Nephron (organoid): ENCODE results near the gene SCN4A.
"Not testable (repeated sequence)": the region's sequence is repeated elsewhere in the genome, so short reads cannot be mapped to it uniquely, and the experiment has no call there.

Experiments
- H3K27ac Mint-ChIP-seq, 3 experiments: 2 replicates each; pipeline ENCODE4 v1.8.0; 2020; ENCODE audit warnings: mixed read lengths in 3 of 3, mild to moderate bottlenecking in 2 of 3, moderate library complexity in 1 of 3
- H3K27me3 Mint-ChIP-seq: 2 replicates; pipeline ENCODE4 v1.8.0; 2021; ENCODE audit warnings: low read depth, mild to moderate bottlenecking, moderate library complexity, mixed read lengths
- H3K36me3 Mint-ChIP-seq: 2 replicates; pipeline ENCODE4 v1.8.0; 2020; ENCODE audit warnings: low read depth, mixed read lengths
- H3K4me1 Mint-ChIP-seq: 2 replicates; pipeline ENCODE4 v1.8.0; 2020; ENCODE audit warnings: mixed read lengths
- H3K4me3 Mint-ChIP-seq, 3 experiments: 2 replicates each; pipeline ENCODE4 v1.8.0; 2020; ENCODE audit warnings: mild to moderate bottlenecking in 3 of 3, mixed read lengths in 3 of 3, moderate library complexity in 2 of 3
- H3K9me3 Mint-ChIP-seq: 2 replicates; pipeline ENCODE4 v1.8.0; 2020; ENCODE audit warnings: mixed read lengths
- CTCF ChIP-seq, 3 experiments: fragments of 200-600 bp; sonication (generic); IDR thresholded peaks; one replicate each; pipeline ENCODE4 v1.5.0; 2021; ENCODE audit warnings: antibody characterized with exemption in 3 of 3; ENCODE audit not compliant: unreplicated experiment in 3 of 3

The SCN4A gene

GRCh38 chr17:63972796-63973195 lies at the start of gene SCN4A:
Gene SCN4A (minus strand): TSS chr17:63972918. CDS start chr17:63972841, 77 bp downstream.
- peaks cover 15% of the 10 kb centered on the region for H3K27me3 Mint-ChIP-seq
- no peak within 1 kb of the TSS for H3K27ac Mint-ChIP-seq
- no peak for TF ChIP-seq CTCF (IDR thresholded peaks at IDR 0.05; ENCODE audit: unreplicated experiment in 3 of 3)
- H3K4me1 Mint-ChIP-seq, result peaks cover 12% of the 10 kb centered on the region
- no peak within 1 kb of the TSS for H3K4me3 Mint-ChIP-seq
- H3K36me3 Mint-ChIP-seq, result no peaks in the 10 kb centered on the region
- no peaks in the 10 kb centered on the region for H3K9me3 Mint-ChIP-seq

DNA sequence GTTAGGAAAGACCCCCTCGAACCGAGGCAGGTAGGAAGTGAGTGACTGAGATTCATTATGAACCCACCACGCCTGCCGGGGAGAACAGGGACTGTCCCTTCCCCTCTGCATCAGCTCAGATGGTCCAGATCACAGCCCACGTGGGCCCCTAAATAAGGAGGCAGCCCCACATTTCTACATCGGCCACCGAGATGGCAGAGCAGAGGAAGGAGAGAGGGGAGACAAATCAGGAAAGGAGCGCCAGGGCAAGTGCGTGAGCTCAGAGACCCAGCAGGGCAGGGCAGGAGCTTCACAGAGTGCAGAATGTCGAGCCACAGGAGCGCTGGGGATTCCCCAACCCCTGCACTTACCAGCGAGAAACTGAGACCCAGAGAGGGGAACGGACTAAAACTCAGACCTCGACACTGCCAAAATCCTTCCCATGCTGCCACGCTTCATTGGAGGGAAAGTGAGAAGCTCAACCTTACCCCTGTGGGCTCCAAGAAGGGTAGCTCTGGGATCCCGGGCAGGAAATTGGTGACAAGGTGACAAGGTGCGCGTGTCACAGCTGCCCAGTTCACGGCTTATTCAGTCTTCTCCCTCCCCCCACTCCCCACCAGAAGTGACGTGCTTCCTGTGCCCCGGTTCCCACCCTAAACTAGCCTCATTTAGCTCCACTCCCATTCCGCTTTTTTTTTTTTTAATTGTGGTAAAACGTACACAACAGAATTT lies 47.5 kb upstream of the SCN4A start, which contains the start of gene ICAM2:
ICAM2 (minus strand) TSS at position 578 of the 711 bp plus-strand sequence. CDS start 13,942 bp downstream, outside the sequence.
- no peaks in the 10 kb centered on the region for H3K4me1 Mint-ChIP-seq
- no peak for TF ChIP-seq CTCF (IDR thresholded peaks at IDR 0.05; ENCODE audit: unreplicated experiment in 3 of 3)
- H3K27me3 Mint-ChIP-seq, result no peaks in the 10 kb centered on the region
- H3K9me3 Mint-ChIP-seq, result no peaks in the 10 kb centered on the region
- no peaks in the 10 kb centered on the region for H3K36me3 Mint-ChIP-seq
- H3K4me3 Mint-ChIP-seq, result peak within 1 kb of the TSS in 1 of 3 experiments; percentile 6
- H3K27ac Mint-ChIP-seq, result no peak within 1 kb of the TSS

- H3K27ac Mint-ChIP-seq, H3K9me3 Mint-ChIP-seq, H3K36me3 Mint-ChIP-seq, H3K4me1 Mint-ChIP-seq, H3K4me3 Mint-ChIP-seq, H3K27me3 Mint-ChIP-seq: not testable (repeated sequence)
Measured at GRCh38 chr17:64019551-64019961, 46.8 kb upstream of the SCN4A start.

- peak in 1 of 3 experiments; percentile 21 for TF ChIP-seq CTCF (IDR thresholded peaks at IDR 0.05; ENCODE audit: unreplicated experiment in 3 of 3)
- no peaks in the 10 kb centered on the region for H3K27me3 Mint-ChIP-seq
- H3K4me3 Mint-ChIP-seq, result no peak overlapping the region
- H3K4me1 Mint-ChIP-seq, result no peaks in the 10 kb centered on the region
- no peaks in the 10 kb centered on the region for H3K9me3 Mint-ChIP-seq
- no peak overlapping the region for H3K27ac Mint-ChIP-seq
- H3K36me3 Mint-ChIP-seq, result no peaks in the 10 kb centered on the region
Measured at GRCh38 chr17:64017381-64017980, 44.8 kb upstream of the SCN4A start.

DNA sequence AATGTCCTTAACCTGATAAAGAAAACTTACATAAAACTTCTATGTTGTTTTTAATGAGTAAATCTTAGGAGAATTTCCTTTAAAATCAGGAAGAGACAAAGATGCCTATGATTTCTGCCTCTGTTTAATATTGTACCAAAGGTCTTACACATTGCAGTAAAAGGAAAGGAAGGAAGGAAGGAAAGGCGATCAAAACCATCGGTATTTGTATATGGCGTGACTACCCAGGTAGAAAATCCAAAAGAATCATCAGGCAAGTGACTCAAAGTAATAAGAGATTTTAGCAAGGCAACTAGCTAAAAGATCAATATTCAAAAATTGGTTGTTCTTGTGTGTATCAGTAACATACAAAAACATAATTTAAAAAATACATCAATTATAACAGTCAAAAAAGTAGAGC lies 44.3 kb upstream of the SCN4A start:
- Mint-ChIP-seq H3K4me1 (no peaks in the 10 kb centered on the region), H3K27ac (no peak overlapping the region), H3K9me3 (no peaks in the 10 kb centered on the region), H3K4me3 (no peak overlapping the region), H3K27me3 (no peaks in the 10 kb centered on the region), H3K36me3 (no peaks in the 10 kb centered on the region)
- no peak for TF ChIP-seq CTCF (IDR thresholded peaks at IDR 0.05; ENCODE audit: unreplicated experiment in 3 of 3)

GRCh38 chr17:64016231-64016784 lies 43.6 kb upstream of the SCN4A start:
- no peaks in the 10 kb centered on the region for H3K4me1 Mint-ChIP-seq
- H3K27me3 Mint-ChIP-seq, result peaks cover under 1% of the 10 kb centered on the region
- H3K9me3 Mint-ChIP-seq, result no peaks in the 10 kb centered on the region

More at GRCh38 chr17:64016231-64016784, 43.6 kb upstream of the SCN4A start:
- H3K4me3 Mint-ChIP-seq, result no peak overlapping the region
- H3K27ac Mint-ChIP-seq, result no peak overlapping the region
- H3K36me3 Mint-ChIP-seq, result no peaks in the 10 kb centered on the region
- TF ChIP-seq CTCF (IDR thresholded peaks at IDR 0.05; ENCODE audit: unreplicated experiment in 3 of 3), result no peak
